A549 (cell line): ENCODE results near the gene ARIH1. TPM values are rescaled to one million over a fixed set of nuclear protein-coding genes. Genes with fewer than 3 reads are reported as not detected.

Experiments
- ATAC-seq, 2 experiments: fragments of 200-7000 bp in 1 of 2; fragments of >200 bp in 1 of 2; cut with Nextera tagmentation in 1 of 2; cut with Tn5 transposase in 1 of 2; 3 replicates each; pipeline versions ENCODE4 v1.8.0 to v1.9.1; 2018 to 2020; ENCODE audit warnings: mild to moderate bottlenecking in 1 of 2, moderate library complexity in 1 of 2
- CTCF ChIA-PET: fragments of 300-600 bp; sonication (Branson Sonifier 250); formaldehyde crosslinking; extraction: SDS; loops from one replicate; lab custom pipeline; 2021; ENCODE audit warnings: antibody characterized with exemption, inconsistent platforms; lab: Yijun Ruan, JAX
- POLR2A ChIA-PET: fragments of 350-600 bp; formaldehyde crosslinking; extraction: SDS; loops from one replicate; lab custom pipeline; 2021; ENCODE audit warnings: antibody characterized with exemption, inconsistent platforms; lab: Yijun Ruan, JAX
- DNase-seq, 2 experiments: peaks; one replicate each; pipeline versions ENCODE4 v3.0.0 to v3.0.0-alpha.2; 2011 to 2016; ENCODE audit warnings: low read depth in 1 of 2, low spot score in 1 of 2
- FAIRE-seq: peaks from 2 replicates; lab custom pipeline; 2011; peaks lifted over from hg19 to GRCh38; lab: Jason Lieb, UNC
- H3K27ac ChIP-seq, 2 experiments: fragments of >200 bp; sonication (Bioruptor Twin); formaldehyde crosslinking; 3 replicates each; pipeline ENCODE4 v1.5.1; 2016 to 2017
- H3K4me1 ChIP-seq: fragments of >200 bp; sonication (Bioruptor Twin); formaldehyde crosslinking; 3 replicates; pipeline ENCODE4 v1.6.1; 2016
- H3K4me2 ChIP-seq: fragments of >200 bp; sonication (Bioruptor Twin); formaldehyde crosslinking; 3 replicates; pipeline ENCODE4 v1.6.1; 2016
- H3K4me3 ChIP-seq: fragments of >200 bp; sonication (Bioruptor Twin); formaldehyde crosslinking; 3 replicates; pipeline ENCODE4 v1.5.1; 2016
- H3K9me3 ChIP-seq: fragments of >200 bp; sonication (Bioruptor Twin); formaldehyde crosslinking; 3 replicates; pipeline ENCODE4 v1.6.1; 2016
- BCL3 ChIP-seq: fragments of >200 bp; sonication (Bioruptor Twin); formaldehyde crosslinking; IDR thresholded peaks from 3 replicates; pipeline ENCODE4 v1.6.1; 2016
- CBX2 ChIP-seq: fragments of 200-600 bp; sonication (generic); IDR thresholded peaks from 2 replicates; pipeline ENCODE4 v1.6.1; 2016; ENCODE audit warnings: low read depth, mild to moderate bottlenecking, borderline replicate concordance
- CBX8 ChIP-seq: fragments of 200-600 bp; sonication (generic); IDR thresholded peaks from 2 replicates; pipeline ENCODE4 v1.6.1; 2016
- CHD4 ChIP-seq: fragments of 200-600 bp; sonication (generic); IDR thresholded peaks from 2 replicates; pipeline ENCODE4 v1.6.1; 2016; ENCODE audit warnings: antibody characterized with exemption, mild to moderate bottlenecking, borderline replicate concordance
- CTCF ChIP-seq: fragments of >200 bp; sonication (Bioruptor Twin); formaldehyde crosslinking; IDR thresholded peaks from 3 replicates; pipeline ENCODE4 v1.5.1; 2016
- EHMT2 ChIP-seq: fragments of 200-600 bp; sonication (generic); IDR thresholded peaks from 2 replicates; pipeline ENCODE4 v1.6.1; 2016; ENCODE audit warnings: antibody characterized with exemption, low read depth, mild to moderate bottlenecking, moderate library complexity
- FOSB ChIP-seq: fragments of 250-450 bp; sonication (Bioruptor Pico); IDR thresholded peaks from 2 replicates; pipeline ENCODE4 v1.5.0; 2020; ENCODE audit warnings: mild to moderate bottlenecking, moderate library complexity
- GATA3 ChIP-seq: IDR thresholded peaks from 2 replicates; pipeline ENCODE4 v1.6.1; 2012; ENCODE audit warnings: borderline replicate concordance
- HEYL ChIP-seq: fragments of 250-450 bp; sonication (Bioruptor Pico); IDR thresholded peaks from 2 replicates; pipeline ENCODE4 v1.8.0; 2021; ENCODE audit warnings: mild to moderate bottlenecking, moderate library complexity
- HMGXB4 ChIP-seq: fragments of 250-450 bp; sonication (Bioruptor Pico); IDR thresholded peaks from 2 replicates; pipeline ENCODE4 v1.5.0; 2021; ENCODE audit warnings: mild to moderate bottlenecking, moderate library complexity, borderline replicate concordance
- HOXB5 ChIP-seq: fragments of 250-450 bp; sonication (Bioruptor Pico); IDR thresholded peaks from 2 replicates; pipeline ENCODE4 v1.5.0; 2020; ENCODE audit warnings: mild to moderate bottlenecking, moderate library complexity
- JUN ChIP-seq, 2 experiments: fragments of >200 bp; sonication (Bioruptor Twin); formaldehyde crosslinking; IDR thresholded peaks; 2 replicates in 1 of 2; 3 replicates in 1 of 2; pipeline ENCODE4 v1.6.1; 2016 to 2017
- JUNB ChIP-seq: fragments of >200 bp; sonication (Bioruptor Twin); formaldehyde crosslinking; IDR thresholded peaks from 2 replicates; pipeline ENCODE4 v1.6.1; 2016
- MAX ChIP-seq: IDR thresholded peaks from 2 replicates; pipeline ENCODE4 v1.6.1; 2012
- MAZ ChIP-seq: fragments of 150-350 bp; IDR thresholded peaks from 2 replicates; pipeline ENCODE4 v1.6.1; 2014; ENCODE audit warnings: antibody characterized with exemption, low read depth, low read length, borderline replicate concordance
- NPAS2 ChIP-seq: fragments of 250-450 bp; sonication (Bioruptor Pico); IDR thresholded peaks from 2 replicates; pipeline ENCODE4 v1.8.0; 2022; ENCODE audit warnings: mild to moderate bottlenecking, moderate library complexity, borderline replicate concordance
- POLR2AphosphoS2 ChIP-seq: conservative IDR thresholded peaks from 2 replicates; pipeline ENCODE4 v1.6.1; 2012; ENCODE audit warnings: low read length, improper control_type of control experiment, inconsistent platforms
- RARB ChIP-seq: fragments of 250-450 bp; sonication (Bioruptor Pico); IDR thresholded peaks from 2 replicates; pipeline ENCODE4 v1.8.0; 2021; ENCODE audit warnings: mild to moderate bottlenecking, moderate library complexity
- RCOR1 ChIP-seq: fragments of 150-350 bp; IDR thresholded peaks from 2 replicates; pipeline ENCODE4 v1.6.1; 2014; ENCODE audit warnings: antibody characterized with exemption, low read length, low read depth
- SREBF2 ChIP-seq: fragments of 450-650 bp; IDR thresholded peaks from 2 replicates; pipeline ENCODE4 v1.6.1; 2014; ENCODE audit warnings: mild to moderate bottlenecking, moderate library complexity
- TP53 ChIP-seq: fragments of 250-450 bp; sonication (Bioruptor Pico); IDR thresholded peaks from 2 replicates; pipeline ENCODE4 v1.5.0; 2021; ENCODE audit warnings: mild to moderate bottlenecking, moderate library complexity
- USF2 ChIP-seq: fragments of 450-650 bp; IDR thresholded peaks from 2 replicates; pipeline ENCODE4 v1.6.1; 2014; ENCODE audit warnings: antibody characterized with exemption
- ZFP36 ChIP-seq: fragments of 450-650 bp; IDR thresholded peaks from 2 replicates; pipeline ENCODE4 v1.6.1; 2014; ENCODE audit warnings: borderline replicate concordance; ENCODE audit not compliant: partially characterized antibody
- ZNF302 ChIP-seq: fragments of 250-450 bp; sonication (Bioruptor Pico); IDR thresholded peaks from 2 replicates; pipeline ENCODE4 v1.9.0; 2021; ENCODE audit warnings: inconsistent platforms, mild to moderate bottlenecking, moderate library complexity
- WGBS: methylation state at CpG from one replicate; pipeline ENCODE4 v1.1.6; 2017; ENCODE audit errors: missing lambda C conversion rate; 5-methylcytosine and 5-hydroxymethylcytosine counted together
- polyA plus RNA-seq, 4 experiments: library from polyadenylated mRNA; depleted of rRNA in 3 of 4; stranded (reverse); fragments of >200 nt; fragmentation: RNase III in 1 of 4; extraction: RNeasy Plus Mini Kit Qiagen cat#74134 plus additional on column Dnase treatment in 1 of 4; gene quantifications; 2 replicates in 3 of 4; 3 replicates in 1 of 4; pipeline ENCODE4 v1.2.3, GENCODE V29; 2011 to 2017

The ARIH1 gene
- polyA plus RNA-seq, 2 of the 4 experiments (the other 2 are of a cell fraction), result 92.6 to 127 TPM

GRCh38 chr15:72445426-72445825, 28.7 kb upstream of the ARIH1 start:
- POLR2A ChIA-PET, result no interaction called here
- CTCF ChIA-PET, result interaction anchor here (1.2 to 1.9 kb wide), 2 partner anchors 20 to 63 kb away, joined by 3 to 6 read pairs; no protein-coding TSS in a partner anchor
- Histone ChIP-seq H3K27ac (no peak overlapping the region), H3K9me3 (no peaks in the 10 kb centered on the region), H3K4me3 (no peak overlapping the region)
- no peak for FAIRE-seq
- no peak for ATAC-seq
- TF ChIP-seq NPAS2 (CRISPR knock-in tag), result no peak
- no peak for TF ChIP-seq JUNB
- no peak for TF ChIP-seq HEYL (CRISPR knock-in tag)
- TF ChIP-seq MAX, result no peak
- no peak for TF ChIP-seq CTCF
- no peak for TF ChIP-seq CHD4
- no peak for TF ChIP-seq FOSB
- TF ChIP-seq JUN (IDR thresholded peaks at IDR 0.05), result no peak
- TF ChIP-seq, all 56 proteins: peak for 0
- WGBS, result 51% methylated on average over 1 of the region's 1 CpG
- Histone ChIP-seq H3K4me1 (no peaks in the 10 kb centered on the region), H3K4me2 (no peak overlapping the region)
- DNase-seq, result no peak

- Histone ChIP-seq H3K4me1 (no peaks in the 10 kb centered on the region), H3K4me3 (no peak overlapping the region), H3K9me3 (no peaks in the 10 kb centered on the region), H3K27ac (no peak overlapping the region), H3K4me2 (no peak overlapping the region)
- DNase-seq, result no peak
- POLR2A ChIA-PET, result interaction anchor here (1.4 kb wide), 1 partner anchor 75 kb away, joined by 3 read pairs; the partner anchor contains the start of gene HEXA
- CTCF ChIA-PET, result interaction anchor here (1.0 to 1.1 kb wide), 2 partner anchors 8 to 115 kb away, joined by 3 to 4 read pairs; no protein-coding TSS in a partner anchor
- no peak for TF ChIP-seq TP53 (CRISPR knock-in tag)
- TF ChIP-seq HOXB5 (CRISPR knock-in tag), result no peak
- TF ChIP-seq USF2, result no peak
- no peak for TF ChIP-seq MAZ
- TF ChIP-seq CBX2, result no peak
- TF ChIP-seq CBX8, result no peak
- no peak for TF ChIP-seq ZFP36
- TF ChIP-seq GATA3, result no peak
- TF ChIP-seq EHMT2, result no peak
- no peak for TF ChIP-seq NPAS2 (CRISPR knock-in tag)
- no peak for TF ChIP-seq SREBF2
- no peak for TF ChIP-seq RCOR1
- no peak for TF ChIP-seq HEYL (CRISPR knock-in tag)
- FAIRE-seq, result no peak
- WGBS, result 63% methylated on average over 6 of the region's 6 CpGs
- ATAC-seq, result peak; percentile 53 to 58; a peak in 4 of 6 replicates
These were observed 23.3 kb upstream of the ARIH1 start for GRCh38 chr15:72450805-72451204.

GRCh38 chr15:72451224-72451623, 22.9 kb upstream of the ARIH1 start:
- Histone ChIP-seq H3K4me2 (no peak overlapping the region), H3K4me3 (no peak overlapping the region), H3K9me3 (no peaks in the 10 kb centered on the region), H3K4me1 (no peaks in the 10 kb centered on the region), H3K27ac (no peak overlapping the region)
- ATAC-seq (peak in 1 of 2 experiments; percentile 51; a peak in 3 of 6 replicates), DNase-seq (no peak), FAIRE-seq (no peak)
- POLR2A ChIA-PET, result interaction anchor here (1.4 kb wide), 1 partner anchor 75 kb away, joined by 3 read pairs; the partner anchor contains the start of gene HEXA
- TF ChIP-seq POLR2AphosphoS2, result no peak
- TF ChIP-seq JUN (IDR thresholded peaks at IDR 0.05), result no peak
- no peak for TF ChIP-seq HMGXB4 (CRISPR knock-in tag)
- no peak for TF ChIP-seq HEYL (CRISPR knock-in tag)
- no peak for TF ChIP-seq SREBF2
- no peak for TF ChIP-seq BCL3
- no peak for TF ChIP-seq CTCF
- TF ChIP-seq RARB (CRISPR knock-in tag), result no peak
- TF ChIP-seq ZNF302, result no peak
- CTCF ChIA-PET, result interaction anchor here (1.0 to 4.5 kb wide), 3 partner anchors 9 to 22 kb away, joined by 4 to 20 read pairs (median 6); no protein-coding TSS in a partner anchor
- 84% methylated on average over 9 of the region's 9 CpGs for WGBS
